Common myeloid progenitor, CD34-positive (primary cell): Measurements from ENCODE around the gene NAA20.
A peak's percentile ranks its signal among the peaks of the same experiment; 100 is the strongest.

ENCODE experiments used
- CTCF ChIA-PET: fragments of 350-600 bp; sonication (Branson Sonifier 250); formaldehyde crosslinking; loops from one replicate; lab custom pipeline; 2021; ENCODE audit warnings: antibody characterized with exemption; lab: Charles Lee
- POLR2A ChIA-PET: fragments of 350-600 bp; sonication (Branson Sonifier 250); formaldehyde crosslinking; loops from one replicate; lab custom pipeline; 2021; ENCODE audit warnings: antibody characterized with exemption; lab: Charles Lee
- DNase-seq, 3 donors: peaks; one replicate each; pipeline versions ENCODE4 v3.0.0 to v3.0.0-alpha.2; 2013
- H3K27ac ChIP-seq, 2 experiments: 1 replicate in 1 of 2; 2 replicates in 1 of 2; pipeline ENCODE4 v1.7.0; 2013; ENCODE audit warnings: inconsistent platforms in 2 of 2, low read length in 2 of 2, mild to moderate bottlenecking in 2 of 2, low read depth in 1 of 2, moderate library complexity in 1 of 2; ENCODE audit not compliant: severe bottlenecking in 2 of 2, insufficient read depth in 1 of 2, poor library complexity in 1 of 2
- H3K27me3 ChIP-seq, 5 experiments: replicated peaks in 2 of 5; 1 replicate in 3 of 5; 2 replicates in 2 of 5; pipeline versions ENCODE4 v1.6.1 to v1.7.0; 2013; ENCODE audit warnings: low read length in 4 of 5, mild to moderate bottlenecking in 2 of 5, moderate library complexity in 2 of 5, inconsistent platforms in 1 of 5; ENCODE audit not compliant: insufficient read depth in 5 of 5, control insufficient read depth in 4 of 5
- H3K36me3 ChIP-seq, 4 experiments: 1 replicate in 2 of 4; 2 replicates in 2 of 4; pipeline versions ENCODE4 v1.6.1 to v1.7.0; 2013; ENCODE audit warnings: low read length in 3 of 4, control low read depth in 1 of 4, mild to moderate bottlenecking in 1 of 4; ENCODE audit not compliant: control insufficient read depth in 4 of 4, insufficient read depth in 4 of 4
- H3K4me1 ChIP-seq, 4 experiments: 1 replicate in 3 of 4; 2 replicates in 1 of 4; pipeline versions ENCODE4 v1.6.1 to v1.7.1; 2013; ENCODE audit warnings: low read length in 3 of 4, mild to moderate bottlenecking in 3 of 4, control low read depth in 1 of 4, inconsistent platforms in 1 of 4, moderate library complexity in 1 of 4; ENCODE audit not compliant: control insufficient read depth in 4 of 4, insufficient read depth in 4 of 4; ENCODE audit errors: control extremely low read depth in 1 of 4
- H3K4me3 ChIP-seq, 7 experiments: 1 replicate in 4 of 7; 2 replicates in 3 of 7; pipeline versions ENCODE4 v1.5.1 to v1.7.0; 2013; ENCODE audit warnings: mild to moderate bottlenecking in 7 of 7, low read length in 6 of 7, moderate library complexity in 6 of 7, inconsistent platforms in 2 of 7, low read depth in 2 of 7, control low read depth in 1 of 7; ENCODE audit not compliant: insufficient read depth in 4 of 7, control insufficient read depth in 1 of 7; ENCODE audit errors: extremely low read depth in 1 of 7
- H3K9me3 ChIP-seq, 5 experiments: 1 replicate in 4 of 5; 2 replicates in 1 of 5; pipeline versions ENCODE4 v1.6.1 to v1.7.1; 2013; ENCODE audit warnings: low read length in 4 of 5, mild to moderate bottlenecking in 2 of 5, inconsistent platforms in 1 of 5, low read depth in 1 of 5, moderate library complexity in 1 of 5; ENCODE audit not compliant: control insufficient read depth in 4 of 5, insufficient read depth in 2 of 5; ENCODE audit errors: control extremely low read depth in 1 of 5
- WGBS: methylation state at CpG from one replicate; pipeline ENCODE4 v1.1.5; 2013; ENCODE audit not compliant: insufficient coverage; 5-methylcytosine and 5-hydroxymethylcytosine counted together

The NAA20 gene

DNA sequence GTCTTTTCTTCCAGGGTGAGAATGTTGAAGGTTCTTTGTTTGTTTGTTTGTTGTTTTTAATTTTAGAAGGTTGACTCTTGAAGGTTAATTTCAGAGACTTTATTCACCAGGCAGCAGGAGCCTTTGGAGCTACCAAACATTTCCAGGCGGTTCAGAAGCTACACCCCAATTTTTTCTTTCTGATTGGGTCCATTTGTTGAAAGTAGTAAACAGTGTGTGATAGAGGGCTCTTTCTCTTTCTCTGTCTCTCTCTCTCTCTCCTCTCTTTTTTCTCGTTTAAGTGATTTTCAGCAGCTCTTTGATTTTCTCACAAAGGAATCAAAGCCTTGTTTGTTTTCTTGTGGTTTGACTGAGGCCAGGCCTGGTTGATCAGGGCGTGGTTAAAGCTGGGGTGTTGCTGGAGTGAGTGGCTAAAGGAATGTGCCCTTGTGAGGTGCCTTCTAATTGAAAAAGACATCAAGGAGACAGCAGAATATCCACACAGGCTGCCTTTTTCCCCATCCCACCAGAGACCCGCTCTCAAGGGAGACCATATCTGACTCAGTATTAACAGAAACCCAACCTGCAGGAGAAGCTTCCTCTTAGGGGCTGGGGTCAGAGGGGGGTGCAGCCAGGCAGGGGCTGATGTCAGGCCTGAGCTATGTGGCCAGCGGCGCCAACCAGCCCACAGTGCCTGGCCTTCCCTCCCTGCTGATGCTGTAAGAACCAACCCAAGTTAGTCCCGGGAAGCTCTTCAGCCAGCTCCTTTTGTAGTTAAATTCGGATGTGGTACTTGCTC lies 40.4 kb upstream of the NAA20 start:
- H3K27me3 ChIP-seq, result no peaks in the 10 kb centered on the region
- WGBS, result 96% methylated on average over 6 of the region's 8 CpGs
- no peak overlapping the region for H3K4me3 ChIP-seq
- CTCF ChIA-PET, result interaction anchor here (1.6 to 1.7 kb wide), 2 partner anchors 15 to 31 kb away, joined by 3 to 8 read pairs; no protein-coding TSS in a partner anchor
- no peak overlapping the region for H3K27ac ChIP-seq
- POLR2A ChIA-PET, result no interaction called here
- DNase-seq, result no peak
- peaks cover 0 to 22% (median 10%) of the 10 kb centered on the region in 4 experiments for H3K4me1 ChIP-seq
- H3K36me3 ChIP-seq, result peaks cover 0 to 10% (median 1%) of the 10 kb centered on the region in 4 experiments
- peaks cover 0 to 6% (median 0%) of the 10 kb centered on the region in 5 experiments for H3K9me3 ChIP-seq

- POLR2A ChIA-PET, result no interaction called here
- CTCF ChIA-PET, result interaction anchor here (1.6 to 1.7 kb wide), 2 partner anchors 15 to 32 kb away, joined by 3 to 8 read pairs; no protein-coding TSS in a partner anchor
Measured at GRCh38 chr20:19977373-19977770, 39.8 kb upstream of the NAA20 start.

GRCh38 chr20:19978511-19979210 lies 38.5 kb upstream of the NAA20 start:
- POLR2A ChIA-PET, result no interaction called here
- CTCF ChIA-PET, result no interaction called here
- Histone ChIP-seq H3K27me3 (no peaks in the 10 kb centered on the region), H3K4me3 (no peak overlapping the region), H3K36me3 (peaks cover 0 to 10% (median 1%) of the 10 kb centered on the region in 4 experiments), H3K4me1 (peaks cover 0 to 15% (median 6%) of the 10 kb centered on the region in 4 experiments), H3K9me3 (peaks cover 0 to 6% (median 0%) of the 10 kb centered on the region in 5 experiments), H3K27ac (no peak overlapping the region)
- no peak for DNase-seq
- 100% methylated on average over 3 of the region's 6 CpGs for WGBS

More at GRCh38 chr20:19977373-19977770, 39.8 kb upstream of the NAA20 start:
- no peak for DNase-seq
- H3K27me3 ChIP-seq, result no peaks in the 10 kb centered on the region
- WGBS, result 100% methylated on average over 5 of the region's 5 CpGs
- peaks cover 0 to 6% (median 0%) of the 10 kb centered on the region in 5 experiments for H3K9me3 ChIP-seq
- no peak overlapping the region for H3K27ac ChIP-seq
- H3K36me3 ChIP-seq, result peaks cover 0 to 10% (median 1%) of the 10 kb centered on the region in 4 experiments
- no peak overlapping the region for H3K4me3 ChIP-seq
- H3K4me1 ChIP-seq, result peaks cover 0 to 22% (median 10%) of the 10 kb centered on the region in 4 experiments

DNA sequence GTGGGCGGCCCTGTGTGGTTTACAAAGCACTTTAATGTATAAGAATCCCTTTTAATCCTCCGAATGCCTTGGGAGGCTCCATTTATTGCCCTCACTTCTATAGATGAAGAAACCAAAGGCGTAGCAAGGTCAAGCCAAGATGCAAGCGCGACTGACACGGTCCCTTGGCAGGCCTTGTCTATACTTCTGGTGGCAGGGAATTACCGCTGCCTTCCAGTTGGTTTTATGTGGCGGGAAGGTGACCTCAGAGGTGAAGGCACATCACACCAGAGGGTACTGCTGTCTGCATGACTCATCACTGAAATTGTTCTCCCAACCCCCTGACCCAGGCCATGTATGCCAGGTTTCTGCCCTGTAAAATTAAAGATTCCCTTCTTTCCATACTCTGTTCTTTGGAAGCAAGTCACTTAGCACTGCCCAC lies 36.1 kb upstream of the NAA20 start:
- Histone ChIP-seq H3K9me3 (peaks cover 0 to 6% (median 0%) of the 10 kb centered on the region in 5 experiments), H3K27ac (no peak overlapping the region), H3K27me3 (no peaks in the 10 kb centered on the region), H3K36me3 (peaks cover 0 to 7% (median 1%) of the 10 kb centered on the region in 4 experiments), H3K4me3 (no peak overlapping the region), H3K4me1 (no peaks in the 10 kb centered on the region)
- POLR2A ChIA-PET, result no interaction called here
- CTCF ChIA-PET, result interaction anchor here (2.0 kb wide), 1 partner anchor 78 kb away, joined by 5 read pairs; no protein-coding TSS in a partner anchor
- peak in 2 of 3 donors; percentile 18 to 33 for DNase-seq
- WGBS, result 94% methylated on average over 8 of the region's 8 CpGs

DNA sequence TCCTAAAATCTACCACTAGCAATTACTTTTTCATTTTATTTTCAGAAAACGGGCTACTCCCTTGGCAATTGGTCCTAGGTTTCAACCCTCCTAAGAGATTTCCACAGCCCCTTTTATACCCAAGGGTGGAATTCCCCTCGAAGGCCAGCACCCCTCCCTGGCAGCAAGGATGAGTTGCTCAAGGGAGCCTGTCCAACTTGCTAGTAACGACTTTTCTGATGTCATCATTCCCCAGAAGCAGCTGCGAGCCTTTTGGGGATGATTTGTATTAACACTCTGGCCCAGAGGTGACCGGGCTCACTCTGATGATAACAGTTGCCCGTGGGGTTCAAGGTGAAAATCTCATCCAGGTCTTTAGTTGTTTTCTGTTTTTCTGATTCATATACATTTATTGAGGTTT lies 30.7 kb upstream of the NAA20 start:
- Histone ChIP-seq H3K9me3 (no peaks in the 10 kb centered on the region), H3K36me3 (no peaks in the 10 kb centered on the region), H3K4me3 (no peak overlapping the region), H3K4me1 (no peaks in the 10 kb centered on the region), H3K27me3 (no peaks in the 10 kb centered on the region), H3K27ac (no peak overlapping the region)
- ChIA-PET POLR2A (no interaction called here), CTCF (interaction anchor here (1.2 kb wide), 1 partner anchor 75 kb away, joined by 3 read pairs; no protein-coding TSS in a partner anchor)
- WGBS, result 100% methylated on average over 3 of the region's 6 CpGs
- DNase-seq, result no peak

DNA sequence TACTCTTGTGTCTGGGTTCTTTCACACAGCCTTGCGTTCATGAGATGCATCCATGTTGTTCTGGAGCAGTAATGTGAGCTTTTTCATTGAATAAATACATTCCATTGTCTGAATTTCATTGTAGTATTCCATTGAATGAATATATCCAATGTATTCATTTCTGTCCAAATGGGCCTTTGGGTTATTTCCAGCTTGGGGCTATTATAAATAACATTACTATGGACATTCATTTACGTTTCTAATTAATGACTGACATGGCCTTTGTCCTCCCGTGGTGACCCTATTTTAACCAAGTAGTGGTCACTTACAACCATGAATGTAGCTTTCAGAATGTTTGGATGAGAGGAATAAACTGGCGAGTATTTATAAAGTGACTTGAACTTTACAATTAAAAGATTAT lies 30.1 kb upstream of the NAA20 start:
- DNase-seq, result no peak
- H3K9me3 ChIP-seq, result no peaks in the 10 kb centered on the region
- WGBS, result no CpG with 5 or more reads among the region's 4 CpGs
- no peak overlapping the region for H3K27ac ChIP-seq
- H3K4me1 ChIP-seq, result no peaks in the 10 kb centered on the region
- POLR2A ChIA-PET, result interaction anchor here (0.5 kb wide), 1 partner anchor 51 kb away, joined by 3 read pairs; no protein-coding TSS in a partner anchor
- no peaks in the 10 kb centered on the region for H3K36me3 ChIP-seq
- no peak overlapping the region for H3K4me3 ChIP-seq
- no peaks in the 10 kb centered on the region for H3K27me3 ChIP-seq
- CTCF ChIA-PET, result interaction anchor here (1.0 to 1.2 kb wide), 2 partner anchors 76 to 84 kb away, joined by 3 to 5 read pairs; no protein-coding TSS in a partner anchor
